Esophagus muscularis mucosa (tissue), 4 donors: ENCODE data around the gene PCDH9. TPM values are rescaled to one million over a fixed set of nuclear protein-coding genes. Genes with fewer than 3 reads are reported as not detected.

Experiments
- DNase-seq: peaks from one replicate; pipeline ENCODE4 v3.0.0-alpha.2; 2017; ENCODE audit errors: extremely low spot score
- H3K27ac ChIP-seq, 4 donors: fragments of 200-600 bp; sonication (generic); replicated peaks in 1 of 4; 1 replicate in 3 of 4; 2 replicates in 1 of 4; pipeline ENCODE4 v1.5.1; 2016 to 2019; ENCODE audit warnings: mild to moderate bottlenecking in 1 of 4
- H3K27me3 ChIP-seq, 4 donors: fragments of 200-600 bp; sonication (generic); one replicate each; pipeline versions ENCODE4 v1.5.1 to v1.6.0; 2016 to 2019
- H3K36me3 ChIP-seq, 4 donors: fragments of 200-600 bp; sonication (generic); one replicate each; pipeline ENCODE4 v1.5.1; 2016 to 2019
- H3K4me1 ChIP-seq, 4 donors: fragments of 200-600 bp; sonication (generic); one replicate each; pipeline ENCODE4 v1.5.1; 2016 to 2019
- H3K4me3 ChIP-seq, 4 donors: fragments of 200-600 bp; sonication (generic); 1 replicate in 2 of 4; 2 replicates in 2 of 4; pipeline ENCODE4 v1.5.1; 2016 to 2019; ENCODE audit warnings: mild to moderate bottlenecking in 4 of 4, moderate library complexity in 1 of 4
- H3K9me3 ChIP-seq, 4 donors: fragments of 200-600 bp; sonication (generic); 1 replicate in 3 of 4; 2 replicates in 1 of 4; pipeline ENCODE4 v1.5.1; 2016 to 2019
- EP300 ChIP-seq: sonication (generic); formaldehyde crosslinking; IDR thresholded peaks from one replicate; pipeline ENCODE4 v1.6.1; 2017; ENCODE audit warnings: antibody characterized with exemption
- POLR2A ChIP-seq: fragments of 450-650 bp; IDR thresholded peaks from one replicate; pipeline ENCODE4 v1.6.1; 2017; ENCODE audit warnings: antibody characterized with exemption, moderate library complexity, mild to moderate bottlenecking, low read depth
- POLR2AphosphoS5 ChIP-seq, 2 donors: sonication (generic); formaldehyde crosslinking; IDR thresholded peaks; one replicate each; pipeline ENCODE4 v1.6.1; 2017; ENCODE audit warnings: antibody characterized with exemption in 2 of 2
- WGBS: methylation state at CpG from one replicate; pipeline ENCODE4 v1.1.5; 2018; 5-methylcytosine and 5-hydroxymethylcytosine counted together
- intact Hi-C: fragments of 100-400 bp; cut with DNase I; formaldehyde crosslinking; loops from one replicate; pipeline ENCODE4 v1.15.1; 2023
- total RNA-seq, 4 donors: library from RNA; depleted of rRNA; stranded (reverse); fragments of >200 nt; gene quantifications; one replicate each; pipeline versions ENCODE4 v1.1.0 to v1.2.1, GENCODE V29; 2016
- TF ChIP-seq, protein P1 (sequence below), 3 experiments: fragments of 200-600 bp in 2 of 3; fragments of 450-650 bp in 1 of 3; sonication (generic) in 2 of 3; IDR thresholded peaks; one replicate each; pipeline ENCODE4 v1.5.1; 2017 to 2019; ENCODE audit warnings: antibody characterized with exemption in 3 of 3, mild to moderate bottlenecking in 2 of 3, moderate library complexity in 1 of 3

The PCDH9 gene
- total RNA-seq, 4 donors from 2014 or later = 33.8 to 81.8 (median 49.1) TPM

DNA sequence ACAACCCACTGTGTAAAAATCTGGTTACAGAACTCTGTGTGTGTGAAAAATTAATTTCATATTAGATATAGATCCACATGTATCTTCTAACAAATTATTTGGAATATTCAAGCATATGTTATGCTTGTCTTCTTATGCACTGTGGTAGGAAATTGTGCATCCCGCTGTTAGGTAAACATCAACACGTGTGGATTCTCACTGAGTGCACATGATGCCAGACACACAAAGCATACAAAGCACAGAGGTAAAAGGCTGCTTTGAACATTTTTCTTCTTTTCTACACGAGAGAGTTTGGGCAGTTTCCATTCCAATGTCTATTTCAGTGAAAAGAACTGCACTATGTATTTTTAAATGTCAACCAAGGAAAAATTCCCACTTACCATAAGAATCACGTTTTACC lies 354.9 kb downstream of the PCDH9 start:
- TF ChIP-seq POLR2A = no peak
- no peak for TF ChIP-seq POLR2AphosphoS5 (IDR thresholded peaks at IDR 0.05)
- TF ChIP-seq EP300 = no peak
- TF ChIP-seq, protein P1, sequence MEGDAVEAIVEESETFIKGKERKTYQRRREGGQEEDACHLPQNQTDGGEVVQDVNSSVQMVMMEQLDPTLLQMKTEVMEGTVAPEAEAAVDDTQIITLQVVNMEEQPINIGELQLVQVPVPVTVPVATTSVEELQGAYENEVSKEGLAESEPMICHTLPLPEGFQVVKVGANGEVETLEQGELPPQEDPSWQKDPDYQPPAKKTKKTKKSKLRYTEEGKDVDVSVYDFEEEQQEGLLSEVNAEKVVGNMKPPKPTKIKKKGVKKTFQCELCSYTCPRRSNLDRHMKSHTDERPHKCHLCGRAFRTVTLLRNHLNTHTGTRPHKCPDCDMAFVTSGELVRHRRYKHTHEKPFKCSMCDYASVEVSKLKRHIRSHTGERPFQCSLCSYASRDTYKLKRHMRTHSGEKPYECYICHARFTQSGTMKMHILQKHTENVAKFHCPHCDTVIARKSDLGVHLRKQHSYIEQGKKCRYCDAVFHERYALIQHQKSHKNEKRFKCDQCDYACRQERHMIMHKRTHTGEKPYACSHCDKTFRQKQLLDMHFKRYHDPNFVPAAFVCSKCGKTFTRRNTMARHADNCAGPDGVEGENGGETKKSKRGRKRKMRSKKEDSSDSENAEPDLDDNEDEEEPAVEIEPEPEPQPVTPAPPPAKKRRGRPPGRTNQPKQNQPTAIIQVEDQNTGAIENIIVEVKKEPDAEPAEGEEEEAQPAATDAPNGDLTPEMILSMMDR (IDR thresholded peaks at IDR 0.05) = no peak
- intact Hi-C loops = no loop called here
- WGBS = 62% methylated on average over 4 of the region's 4 CpGs
- no peak overlapping the region for H3K27ac ChIP-seq
- no peak overlapping the region for H3K4me3 ChIP-seq
- no peak for DNase-seq
- H3K27me3 ChIP-seq = no peaks in the 10 kb centered on the region
- H3K9me3 ChIP-seq = no peaks in the 10 kb centered on the region
- no peaks in the 10 kb centered on the region for H3K36me3 ChIP-seq
- no peaks in the 10 kb centered on the region for H3K4me1 ChIP-seq

DNA sequence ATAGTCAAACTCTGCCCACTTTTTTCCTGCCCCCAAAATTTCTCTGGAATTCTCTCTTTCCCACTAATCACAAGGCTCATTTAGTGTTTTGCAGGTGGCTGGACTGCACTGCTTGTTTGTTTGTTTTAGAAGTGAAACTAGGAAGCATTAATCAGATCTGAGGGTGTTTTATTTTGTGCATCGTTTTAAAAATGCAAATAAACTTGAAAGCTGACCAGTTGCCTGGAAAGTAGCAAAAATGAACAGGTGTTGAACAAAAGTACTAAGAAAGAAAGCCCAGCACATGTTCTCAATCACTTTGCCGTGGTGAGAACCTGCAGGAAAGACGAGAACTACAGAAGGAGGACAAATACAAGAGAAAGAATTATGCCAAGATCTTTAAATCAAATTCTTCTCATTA lies 365.5 kb downstream of the PCDH9 start:
- intact Hi-C loops = no loop called here

DNA sequence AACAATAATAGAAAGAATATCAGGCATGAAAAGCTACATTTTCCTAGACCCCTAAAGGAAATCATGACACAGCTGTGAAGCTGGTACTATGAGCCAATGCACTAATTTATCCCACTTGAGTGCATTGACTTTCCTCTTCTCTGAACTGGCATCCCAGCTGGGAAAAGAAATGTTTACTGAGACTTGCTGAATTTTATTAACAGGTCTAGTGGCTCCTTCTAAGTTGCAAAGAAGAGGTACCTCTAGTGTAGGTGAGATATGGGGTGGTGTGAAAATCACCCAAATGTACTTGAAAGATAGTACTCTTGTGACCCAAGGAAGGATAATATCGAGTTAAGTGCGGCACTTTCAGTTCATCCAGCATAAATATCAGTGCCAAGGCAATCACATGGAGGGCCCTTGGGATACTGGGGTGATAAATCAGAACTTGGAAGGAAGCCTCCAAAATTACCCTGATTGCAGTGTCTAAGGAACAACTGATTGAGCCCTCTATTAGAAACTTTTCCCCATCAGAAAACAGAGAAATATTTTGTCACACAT lies 369.2 kb downstream of the PCDH9 start:
- Histone ChIP-seq H3K36me3 (no peaks in the 10 kb centered on the region), H3K27me3 (no peaks in the 10 kb centered on the region), H3K4me3 (no peak overlapping the region), H3K27ac (no peak overlapping the region), H3K4me1 (peaks cover 8 to 13% (median 10%) of the 10 kb centered on the region in 4 donors), H3K9me3 (no peaks in the 10 kb centered on the region)
- 96% methylated on average over 2 of the region's 2 CpGs for WGBS
- TF ChIP-seq, protein P1 (IDR thresholded peaks at IDR 0.05) = no peak
- TF ChIP-seq POLR2AphosphoS5 (IDR thresholded peaks at IDR 0.05) (no peak), POLR2A (no peak), EP300 (no peak)
- no peak for DNase-seq
- intact Hi-C loops = no loop called here

More for the DNA sequence above, 365.5 kb downstream of the PCDH9 start:
- TF ChIP-seq POLR2A (no peak), POLR2AphosphoS5 (IDR thresholded peaks at IDR 0.05) (no peak)
- no peaks in the 10 kb centered on the region for H3K27me3 ChIP-seq
- H3K4me3 ChIP-seq = no peak overlapping the region
- no peaks in the 10 kb centered on the region for H3K36me3 ChIP-seq
- 59% methylated on average over 3 of the region's 3 CpGs for WGBS
- no peak for DNase-seq
- H3K4me1 ChIP-seq = peaks cover 8 to 13% (median 10%) of the 10 kb centered on the region in 4 donors
- no peak overlapping the region for H3K27ac ChIP-seq
- no peaks in the 10 kb centered on the region for H3K9me3 ChIP-seq

DNA sequence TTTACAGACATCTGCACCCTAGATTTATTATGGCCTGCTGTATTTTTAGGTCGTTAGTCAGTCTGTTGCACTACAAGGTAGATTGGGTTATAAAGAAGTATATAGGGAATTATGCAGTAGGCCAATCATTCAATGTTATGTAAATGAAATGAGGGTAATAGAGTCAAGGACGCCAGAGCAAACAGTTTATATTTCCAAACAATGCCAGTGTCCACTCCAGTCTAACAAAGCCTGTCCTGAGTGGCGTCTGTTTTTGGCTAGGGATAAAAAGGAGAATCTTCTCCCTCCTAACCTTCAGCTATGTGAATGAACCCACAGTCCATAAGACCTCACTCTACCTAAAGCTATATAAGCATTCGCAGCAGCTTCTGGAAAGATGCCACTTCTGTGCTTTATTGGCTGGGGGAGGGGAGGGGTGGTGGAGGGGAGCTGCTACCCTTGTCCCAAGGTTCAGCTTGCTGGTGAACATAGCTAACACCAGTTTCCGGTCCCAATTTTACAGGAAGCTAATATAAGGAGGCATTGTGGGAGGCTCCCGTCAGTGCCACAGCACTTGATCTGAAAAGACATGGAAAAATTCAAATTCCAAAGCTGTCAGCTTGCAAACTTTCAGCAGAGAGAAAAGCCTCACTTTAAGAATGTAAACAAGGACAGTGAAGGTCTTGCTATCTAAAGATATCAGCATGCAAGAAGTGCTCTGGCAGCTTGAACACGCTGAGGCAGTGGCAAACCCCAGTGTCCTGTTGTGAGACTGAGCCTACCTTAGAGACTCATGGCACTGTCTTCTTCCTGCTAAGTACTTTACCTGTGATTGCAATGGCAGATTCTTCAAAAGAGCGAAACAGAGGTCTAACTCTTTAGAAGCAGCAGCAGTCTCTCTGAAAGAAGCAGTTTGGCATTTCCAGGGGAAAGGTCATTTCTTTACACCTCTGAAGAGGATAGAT lies 369.9 kb downstream of the PCDH9 start:
- no peak overlapping the region for H3K27ac ChIP-seq
- no peaks in the 10 kb centered on the region for H3K9me3 ChIP-seq
- intact Hi-C loops = no loop called here
- no peak for TF ChIP-seq POLR2A
- no peak for TF ChIP-seq POLR2AphosphoS5 (IDR thresholded peaks at IDR 0.05)
- TF ChIP-seq EP300 = no peak
- TF ChIP-seq, protein P1 (IDR thresholded peaks at IDR 0.05) = no peak
- H3K4me1 ChIP-seq = peaks cover 8 to 13% (median 10%) of the 10 kb centered on the region in 4 donors
- H3K36me3 ChIP-seq = no peaks in the 10 kb centered on the region
- H3K27me3 ChIP-seq = no peaks in the 10 kb centered on the region
- DNase-seq = no peak
- 85% methylated on average over 7 of the region's 8 CpGs for WGBS
- no peak overlapping the region for H3K4me3 ChIP-seq

DNA sequence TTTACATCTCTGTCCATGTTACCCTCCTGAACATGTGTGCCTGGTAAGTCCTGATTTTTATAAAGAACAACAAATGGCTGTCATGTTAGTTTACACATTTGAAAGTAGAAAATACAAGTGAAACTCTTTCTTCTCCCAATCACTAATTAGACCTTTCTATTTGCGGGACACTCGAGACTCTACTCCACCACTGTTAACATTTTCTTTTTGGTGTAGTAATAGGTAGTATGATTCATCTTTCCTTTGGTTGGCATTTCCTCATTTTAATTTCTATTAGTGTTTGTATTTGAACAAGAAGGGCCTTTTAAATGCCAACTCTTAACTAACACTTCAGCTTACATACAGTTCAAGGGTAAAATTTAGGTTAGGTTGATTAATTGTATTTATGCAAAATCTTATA lies 371.1 kb downstream of the PCDH9 start:
- no peak overlapping the region for H3K27ac ChIP-seq
- no peaks in the 10 kb centered on the region for H3K9me3 ChIP-seq
- no peak overlapping the region for H3K4me3 ChIP-seq
- 71% methylated on average over 2 of the region's 2 CpGs for WGBS
- no peak for TF ChIP-seq EP300
- no peak for TF ChIP-seq POLR2AphosphoS5 (IDR thresholded peaks at IDR 0.05)
- TF ChIP-seq POLR2A = no peak
- TF ChIP-seq, protein P1 (IDR thresholded peaks at IDR 0.05) = no peak
- no peak for DNase-seq
- H3K36me3 ChIP-seq = no peaks in the 10 kb centered on the region
- peaks cover 8 to 13% (median 10%) of the 10 kb centered on the region in 4 donors for H3K4me1 ChIP-seq
- intact Hi-C loops = no loop called here
- H3K27me3 ChIP-seq = no peaks in the 10 kb centered on the region
